Type B pancreatic cell (in vitro differentiated cells): ENCODE measurements around the gene CCL5. TPM values are rescaled to one million over a fixed set of nuclear protein-coding genes. Genes with fewer than 3 reads are reported as not detected.

Experiments
- DNase-seq: peaks from one replicate; pipeline ENCODE4 v3.0.0; 2021; ENCODE audit warnings: mixed read lengths; ENCODE audit not compliant: unreplicated experiment; ENCODE audit errors: extremely low spot score
- H3K27ac Mint-ChIP-seq: 2 replicates; pipeline ENCODE4 v1.8.0; 2021; ENCODE audit warnings: mild to moderate bottlenecking, mixed read lengths
- H3K27me3 Mint-ChIP-seq: 2 replicates; pipeline ENCODE4 v1.8.0; 2021; ENCODE audit warnings: mixed read lengths
- H3K36me3 Mint-ChIP-seq: 2 replicates; pipeline ENCODE4 v1.8.0; 2021; ENCODE audit warnings: mixed read lengths
- H3K4me1 Mint-ChIP-seq: one replicate; pipeline ENCODE4 v1.8.0; 2021; ENCODE audit warnings: mixed read lengths; ENCODE audit not compliant: unreplicated experiment
- H3K4me3 Mint-ChIP-seq: 2 replicates; pipeline ENCODE4 v1.8.0; 2021; ENCODE audit warnings: mild to moderate bottlenecking, mixed read lengths
- H3K9me3 Mint-ChIP-seq: 2 replicates; pipeline ENCODE4 v1.8.0; 2021; ENCODE audit warnings: mixed read lengths
- total RNA-seq: library from RNA; stranded (reverse); gene quantifications from 2 replicates; pipeline ENCODE4 v1.2.1, GENCODE V29; 2021; ENCODE audit warnings: low replicate concordance
- TF ChIP-seq, protein P1 (sequence below): fragments of 200-600 bp; sonication (generic); conservative IDR thresholded peaks from 2 replicates; pipeline ENCODE4 v1.5.0; 2021; ENCODE audit warnings: antibody characterized with exemption, mild to moderate bottlenecking

Gene CCL5
- total RNA-seq, 1 donor from 2014 or later = not detected

DNA sequence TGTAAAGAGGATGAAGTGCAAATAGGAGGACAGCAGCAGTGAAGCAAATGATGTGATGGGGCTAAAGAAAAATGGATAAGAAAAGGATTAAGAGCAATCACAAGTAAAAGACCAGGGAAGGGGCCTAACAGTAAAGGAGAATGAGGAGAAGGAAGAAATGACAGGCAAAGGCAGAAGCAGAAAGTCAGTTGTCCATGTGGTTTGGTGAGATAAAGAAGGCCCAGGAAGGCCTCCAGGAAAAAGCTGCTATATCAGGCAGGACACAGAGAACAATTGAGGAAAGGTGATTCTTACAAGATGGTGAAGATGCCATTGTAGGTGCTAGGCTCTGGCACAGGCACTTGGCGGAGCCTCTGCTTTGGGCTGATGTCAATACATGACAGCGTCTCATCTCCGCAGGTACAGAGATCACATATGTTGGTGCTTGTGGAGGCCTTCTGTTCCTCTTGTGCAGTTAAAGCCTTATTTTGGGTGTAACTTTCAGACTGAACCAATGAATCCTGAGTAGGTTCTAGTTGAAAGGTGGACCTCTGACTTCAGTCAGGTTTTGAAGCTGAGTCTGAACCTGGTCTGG lies 32.3 kb upstream of the CCL5 start:
- no peaks in the 10 kb centered on the region for H3K36me3 Mint-ChIP-seq
- TF ChIP-seq, protein P1, sequence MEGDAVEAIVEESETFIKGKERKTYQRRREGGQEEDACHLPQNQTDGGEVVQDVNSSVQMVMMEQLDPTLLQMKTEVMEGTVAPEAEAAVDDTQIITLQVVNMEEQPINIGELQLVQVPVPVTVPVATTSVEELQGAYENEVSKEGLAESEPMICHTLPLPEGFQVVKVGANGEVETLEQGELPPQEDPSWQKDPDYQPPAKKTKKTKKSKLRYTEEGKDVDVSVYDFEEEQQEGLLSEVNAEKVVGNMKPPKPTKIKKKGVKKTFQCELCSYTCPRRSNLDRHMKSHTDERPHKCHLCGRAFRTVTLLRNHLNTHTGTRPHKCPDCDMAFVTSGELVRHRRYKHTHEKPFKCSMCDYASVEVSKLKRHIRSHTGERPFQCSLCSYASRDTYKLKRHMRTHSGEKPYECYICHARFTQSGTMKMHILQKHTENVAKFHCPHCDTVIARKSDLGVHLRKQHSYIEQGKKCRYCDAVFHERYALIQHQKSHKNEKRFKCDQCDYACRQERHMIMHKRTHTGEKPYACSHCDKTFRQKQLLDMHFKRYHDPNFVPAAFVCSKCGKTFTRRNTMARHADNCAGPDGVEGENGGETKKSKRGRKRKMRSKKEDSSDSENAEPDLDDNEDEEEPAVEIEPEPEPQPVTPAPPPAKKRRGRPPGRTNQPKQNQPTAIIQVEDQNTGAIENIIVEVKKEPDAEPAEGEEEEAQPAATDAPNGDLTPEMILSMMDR = no peak
- H3K4me3 Mint-ChIP-seq = no peak overlapping the region
- DNase-seq = no peak
- H3K27me3 Mint-ChIP-seq = no peaks in the 10 kb centered on the region
- no peak overlapping the region for H3K27ac Mint-ChIP-seq
- peaks cover 8% of the 10 kb centered on the region for H3K9me3 Mint-ChIP-seq
- no peaks in the 10 kb centered on the region for H3K4me1 Mint-ChIP-seq

DNA sequence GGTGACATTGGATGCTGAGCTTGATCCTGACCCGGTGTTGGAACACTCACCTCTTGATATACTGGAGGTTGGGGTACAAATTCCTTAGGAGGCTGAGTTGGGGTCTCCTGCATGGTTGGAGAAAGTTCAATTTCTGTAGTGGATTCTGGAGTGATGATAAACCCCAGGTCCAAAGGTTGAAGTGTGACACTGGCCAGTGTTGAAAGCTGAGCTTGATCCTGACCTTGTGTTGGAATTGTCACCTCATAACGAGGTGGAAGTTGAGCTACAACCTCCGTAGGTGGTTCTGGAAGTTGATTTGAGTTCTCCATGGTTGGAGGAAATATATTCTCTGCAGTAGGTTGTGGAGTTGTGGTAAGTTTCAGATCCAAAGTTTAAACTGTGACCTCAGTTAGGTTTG lies 29.2 kb upstream of the CCL5 start:
- Mint-ChIP-seq H3K9me3 (peaks cover 8% of the 10 kb centered on the region), H3K27me3 (no peaks in the 10 kb centered on the region), H3K4me1 (no peaks in the 10 kb centered on the region), H3K4me3 (no peak overlapping the region), H3K27ac (no peak overlapping the region), H3K36me3 (no peaks in the 10 kb centered on the region)
- DNase-seq = no peak
- TF ChIP-seq, protein P1 = no peak

DNA sequence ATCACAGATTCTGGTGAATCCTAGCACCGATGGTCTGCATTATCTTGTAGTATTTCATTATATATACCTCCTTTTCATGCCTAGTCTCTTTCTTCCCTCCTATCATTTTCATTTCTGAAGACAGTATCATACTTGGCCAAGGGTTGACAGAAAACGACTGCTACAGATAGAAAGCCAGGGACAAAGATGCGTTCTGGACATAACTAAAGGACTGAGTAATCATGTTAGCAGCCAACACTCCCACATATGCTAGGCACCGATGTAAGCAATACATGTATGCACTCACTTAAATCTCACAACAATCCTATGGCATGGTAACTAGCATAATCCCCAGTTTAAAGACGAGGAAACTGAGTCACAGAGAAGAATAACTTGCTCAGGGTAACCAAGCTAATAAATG lies 27.5 kb upstream of the CCL5 start:
- Mint-ChIP-seq H3K4me1 (peaks cover 7% of the 10 kb centered on the region), H3K4me3 (no peak overlapping the region), H3K27ac (no peak overlapping the region), H3K27me3 (no peaks in the 10 kb centered on the region), H3K36me3 (no peaks in the 10 kb centered on the region), H3K9me3 (peaks cover 8% of the 10 kb centered on the region)
- TF ChIP-seq, protein P1 = no peak
- no peak for DNase-seq

DNA sequence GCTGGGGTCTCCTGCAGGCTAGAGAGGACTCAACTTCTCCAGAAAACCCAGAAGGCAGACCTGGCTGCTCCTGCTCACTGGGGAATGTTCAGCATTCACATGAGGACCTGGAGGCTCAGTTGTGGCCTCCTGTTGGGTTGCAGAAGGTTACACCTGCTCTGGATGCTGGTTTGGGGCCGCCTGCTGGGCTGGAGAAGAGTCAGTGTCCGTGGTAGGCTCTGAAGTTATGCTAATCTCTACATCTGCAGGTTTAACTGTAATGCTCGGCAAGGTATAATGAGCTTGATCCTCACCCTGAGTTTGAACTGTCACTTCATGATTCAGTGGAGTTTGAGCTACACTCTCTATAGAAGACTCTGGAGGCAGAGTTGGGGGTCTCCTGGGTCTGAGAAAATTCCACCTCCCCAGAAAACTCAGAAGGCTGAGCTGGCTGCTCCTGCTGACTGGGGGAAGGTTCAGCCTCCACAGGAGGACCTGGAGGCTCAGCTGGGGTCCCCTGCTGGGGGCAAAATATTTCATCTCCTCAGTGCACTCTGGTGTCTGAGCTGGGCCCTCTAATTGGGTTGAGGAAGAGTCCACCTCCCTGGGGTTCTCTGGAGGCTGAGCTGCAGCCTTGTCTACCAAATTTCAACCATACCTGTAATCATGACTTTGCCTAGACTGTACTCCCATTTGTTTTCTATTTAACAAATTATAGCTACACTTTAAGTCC lies 26.9 kb upstream of the CCL5 start:
- H3K27ac Mint-ChIP-seq = no peak overlapping the region
- H3K4me1 Mint-ChIP-seq = peaks cover 10% of the 10 kb centered on the region
- no peaks in the 10 kb centered on the region for H3K36me3 Mint-ChIP-seq
- peaks cover 8% of the 10 kb centered on the region for H3K9me3 Mint-ChIP-seq
- H3K4me3 Mint-ChIP-seq = no peak overlapping the region
- H3K27me3 Mint-ChIP-seq = no peaks in the 10 kb centered on the region
- no peak for DNase-seq
- TF ChIP-seq, protein P1 = no peak

DNA sequence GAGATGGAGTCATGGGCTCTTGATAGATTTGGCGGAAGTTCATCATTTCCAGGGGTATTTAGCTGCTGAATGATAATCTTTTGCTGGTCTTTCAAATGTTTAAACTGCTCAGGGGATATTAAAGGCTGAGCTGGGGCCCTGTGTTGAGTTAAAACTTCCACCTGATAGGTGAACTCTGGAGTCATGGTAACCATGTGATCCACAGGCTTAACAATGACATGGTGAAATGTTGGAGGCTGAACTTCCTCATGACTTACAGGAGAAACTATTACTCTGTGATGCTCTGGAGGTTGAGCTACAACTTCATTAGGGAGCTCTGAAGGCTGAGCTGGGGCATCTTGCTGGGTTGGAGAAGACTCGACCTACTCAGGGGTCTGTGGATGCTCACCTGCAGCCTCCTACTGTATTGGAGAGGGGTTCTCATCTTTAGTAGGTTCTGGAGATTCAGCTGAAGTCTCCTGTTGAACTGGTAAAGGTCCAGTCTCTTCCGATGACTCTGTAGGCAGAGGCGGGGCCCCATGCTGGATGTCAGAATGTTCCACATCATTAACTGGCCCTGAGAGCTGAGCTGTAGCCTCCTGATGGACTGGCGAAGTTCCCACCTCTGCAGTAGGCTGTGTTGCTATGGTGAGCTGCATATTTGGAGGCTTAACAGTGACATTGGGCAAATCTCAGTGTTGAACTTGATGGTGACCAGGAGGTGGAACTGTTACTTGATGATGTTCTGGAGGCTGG lies 26.2 kb upstream of the CCL5 start:
- Mint-ChIP-seq H3K36me3 (no peaks in the 10 kb centered on the region), H3K4me3 (no peak overlapping the region), H3K4me1 (peaks cover 12% of the 10 kb centered on the region), H3K9me3 (peaks cover 8% of the 10 kb centered on the region), H3K27me3 (no peaks in the 10 kb centered on the region), H3K27ac (no peak overlapping the region)
- no peak for DNase-seq
- TF ChIP-seq, protein P1 = no peak
